ENCODE results near the gene PDK3.

Gene PDK3

DNA sequence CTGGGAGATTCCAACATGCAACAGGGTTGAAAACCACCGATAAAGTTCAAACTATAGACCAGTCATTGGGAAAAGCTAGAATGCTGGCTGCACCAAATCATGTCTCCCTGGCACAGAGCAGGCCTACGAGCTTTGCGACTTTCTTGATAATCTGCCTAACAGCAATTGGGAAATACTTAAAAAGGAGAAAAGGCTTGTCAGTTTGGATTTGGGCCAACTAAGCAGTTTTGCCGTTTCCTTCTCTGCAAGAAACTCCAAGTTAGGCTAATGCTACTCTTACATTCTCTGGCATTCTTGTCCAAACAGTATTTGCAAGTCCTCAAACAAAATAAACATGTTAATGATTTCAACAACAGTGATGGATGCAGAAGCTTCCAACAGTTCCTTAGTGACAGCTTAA, 87.9 kb downstream of the PDK3 start:
- Histone ChIP-seq H3K27me3 (replicated peaks; ENCODE audit: control insufficient read depth, insufficient read depth, low read length) (peaks cover 39% of the 10 kb centered on the region), H3K4me1 (ENCODE audit: control insufficient read depth, insufficient read depth, low read length) (no peaks in the 10 kb centered on the region), H3K9me3 (ENCODE audit: control insufficient read depth, low read length) (no peaks in the 10 kb centered on the region), H3K36me3 (ENCODE audit: control insufficient read depth, insufficient read depth, low read length, severe bottlenecking) (no peaks in the 10 kb centered on the region), H3K4me3 (ENCODE audit: low read length) (no peak overlapping the region), H3K9ac (ENCODE audit: low read length) (no peak overlapping the region)
- peak; percentile 48 for DNase-seq (ENCODE audit: low read depth)

DNA sequence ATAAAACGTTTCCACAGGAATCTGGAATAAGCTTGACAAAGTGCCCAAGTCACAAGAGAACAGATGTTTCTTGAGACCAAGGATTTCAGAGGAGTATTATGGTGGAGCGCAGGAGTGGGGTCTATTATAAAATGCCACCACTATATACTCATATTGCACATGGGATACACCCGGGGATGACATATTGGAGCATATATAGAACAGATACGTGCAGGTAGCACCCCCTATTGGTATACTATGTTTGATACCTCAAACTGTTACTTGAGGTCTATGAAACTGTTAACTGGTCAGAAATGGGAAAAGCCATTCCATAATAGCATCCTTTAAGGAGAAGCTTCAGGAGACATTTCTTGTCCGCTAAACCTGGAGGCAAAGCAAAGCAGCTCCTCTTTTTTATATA, 96.0 kb downstream of the PDK3 start:
- no peak for DNase-seq (ENCODE audit: low read depth)
- Histone ChIP-seq H3K4me3 (ENCODE audit: low read length) (no peak overlapping the region), H3K4me1 (ENCODE audit: control insufficient read depth, insufficient read depth, low read length) (peaks cover 4% of the 10 kb centered on the region), H3K36me3 (ENCODE audit: control insufficient read depth, insufficient read depth, low read length, severe bottlenecking) (no peaks in the 10 kb centered on the region), H3K9ac (ENCODE audit: low read length) (no peak overlapping the region), H3K9me3 (ENCODE audit: control insufficient read depth, low read length) (no peaks in the 10 kb centered on the region), H3K27me3 (replicated peaks; ENCODE audit: control insufficient read depth, insufficient read depth, low read length) (peaks cover 37% of the 10 kb centered on the region)

DNA sequence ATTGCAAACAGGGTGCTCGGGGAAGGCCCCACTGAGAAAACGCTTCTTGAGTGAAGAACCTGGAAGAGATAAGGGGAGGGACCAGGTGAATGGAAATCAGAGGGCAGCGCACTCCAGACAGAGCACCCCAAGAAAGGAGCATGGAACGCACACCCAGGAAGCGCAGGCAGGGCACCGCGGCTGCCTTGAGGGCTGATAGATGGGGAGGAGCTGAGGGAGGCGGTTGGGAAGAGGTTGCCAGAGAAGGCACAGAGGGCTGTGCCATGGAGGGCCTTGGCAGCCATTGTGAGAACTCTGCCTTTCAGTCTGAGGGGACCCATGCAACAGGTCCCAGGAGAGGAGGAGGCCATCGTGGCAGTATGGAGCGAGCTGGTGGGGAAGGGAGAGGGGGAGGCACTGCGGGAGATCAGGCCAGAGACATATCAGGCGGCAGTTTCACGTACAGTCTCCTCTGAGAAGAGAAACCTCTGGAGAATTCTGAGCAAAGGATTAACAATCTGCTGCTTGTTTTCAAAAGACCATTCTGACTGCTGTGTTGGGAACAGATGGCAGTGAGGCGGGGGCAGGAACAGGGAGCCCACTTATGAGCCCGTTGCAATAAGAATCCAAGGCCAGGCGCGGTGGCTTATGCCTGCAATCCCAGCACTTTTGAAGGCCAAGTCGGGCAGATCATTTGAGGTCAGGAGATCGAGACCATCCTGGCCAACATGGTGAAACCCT, 98.4 kb downstream of the PDK3 start:
- no peak for DNase-seq (ENCODE audit: low read depth)
- H3K9ac ChIP-seq (ENCODE audit: low read length): no peak overlapping the region
- H3K4me3 ChIP-seq (ENCODE audit: low read length): no peak overlapping the region
- H3K36me3 ChIP-seq (ENCODE audit: control insufficient read depth, insufficient read depth, low read length, severe bottlenecking): no peaks in the 10 kb centered on the region
- H3K9me3 ChIP-seq (ENCODE audit: control insufficient read depth, low read length): no peaks in the 10 kb centered on the region
- peaks cover 9% of the 10 kb centered on the region for H3K4me1 ChIP-seq (ENCODE audit: control insufficient read depth, insufficient read depth, low read length)
- peaks cover 19% of the 10 kb centered on the region for H3K27me3 ChIP-seq (replicated peaks; ENCODE audit: control insufficient read depth, insufficient read depth, low read length)

DNA sequence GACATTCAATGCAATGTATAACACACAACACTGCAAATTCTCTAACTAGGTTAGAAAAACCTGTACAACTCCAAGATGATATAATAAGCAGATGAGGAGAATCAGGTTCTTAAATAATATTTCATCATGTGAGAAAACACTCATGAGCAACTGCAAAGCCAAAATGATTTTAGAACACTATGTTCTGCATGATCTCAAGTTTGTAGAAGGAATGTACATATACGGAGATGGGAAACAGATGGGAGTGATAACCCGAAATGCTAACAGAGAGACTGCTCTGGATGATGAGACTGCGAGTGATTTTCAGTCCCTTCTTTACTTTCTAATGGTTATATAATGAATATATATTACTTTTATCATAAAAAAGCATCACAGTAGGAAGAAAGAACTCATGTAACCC, 101.2 kb downstream of the PDK3 start:
- Histone ChIP-seq H3K9ac (ENCODE audit: low read length) (no peak overlapping the region), H3K4me1 (ENCODE audit: control insufficient read depth, insufficient read depth, low read length) (peaks cover 9% of the 10 kb centered on the region), H3K9me3 (ENCODE audit: control insufficient read depth, low read length) (no peaks in the 10 kb centered on the region), H3K36me3 (ENCODE audit: control insufficient read depth, insufficient read depth, low read length, severe bottlenecking) (no peaks in the 10 kb centered on the region), H3K27me3 (replicated peaks; ENCODE audit: control insufficient read depth, insufficient read depth, low read length) (peaks cover 10% of the 10 kb centered on the region), H3K4me3 (ENCODE audit: low read length) (no peak overlapping the region)
- DNase-seq (ENCODE audit: low read depth): peak; percentile 56

DNA sequence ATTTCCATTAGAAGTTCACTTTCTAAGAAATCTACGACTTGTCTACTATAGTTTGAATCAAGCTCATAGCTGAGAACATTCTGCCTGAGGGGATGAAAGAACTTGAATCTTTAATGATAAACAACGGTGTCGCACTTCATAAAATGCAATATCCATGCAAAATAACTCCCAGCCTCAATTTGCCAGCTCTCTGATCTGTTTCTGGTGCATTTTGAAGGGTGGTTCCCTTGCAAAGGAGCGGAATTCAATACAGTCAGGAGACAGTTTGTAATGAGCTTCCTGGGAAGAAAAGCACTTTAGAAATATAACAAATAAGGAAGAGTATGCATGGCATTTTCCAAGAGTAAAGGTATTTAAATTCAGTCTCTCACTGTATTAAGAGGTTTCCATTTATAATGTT, 102.1 kb downstream of the PDK3 start:
- no peaks in the 10 kb centered on the region for H3K9me3 ChIP-seq (ENCODE audit: control insufficient read depth, low read length)
- H3K4me3 ChIP-seq (ENCODE audit: low read length): no peak overlapping the region
- no peaks in the 10 kb centered on the region for H3K36me3 ChIP-seq (ENCODE audit: control insufficient read depth, insufficient read depth, low read length, severe bottlenecking)
- peaks cover 9% of the 10 kb centered on the region for H3K4me1 ChIP-seq (ENCODE audit: control insufficient read depth, insufficient read depth, low read length)
- peak; percentile 22 for DNase-seq (ENCODE audit: low read depth)
- no peak overlapping the region for H3K9ac ChIP-seq (ENCODE audit: low read length)
- H3K27me3 ChIP-seq (replicated peaks; ENCODE audit: control insufficient read depth, insufficient read depth, low read length): peaks cover under 1% of the 10 kb centered on the region

DNA sequence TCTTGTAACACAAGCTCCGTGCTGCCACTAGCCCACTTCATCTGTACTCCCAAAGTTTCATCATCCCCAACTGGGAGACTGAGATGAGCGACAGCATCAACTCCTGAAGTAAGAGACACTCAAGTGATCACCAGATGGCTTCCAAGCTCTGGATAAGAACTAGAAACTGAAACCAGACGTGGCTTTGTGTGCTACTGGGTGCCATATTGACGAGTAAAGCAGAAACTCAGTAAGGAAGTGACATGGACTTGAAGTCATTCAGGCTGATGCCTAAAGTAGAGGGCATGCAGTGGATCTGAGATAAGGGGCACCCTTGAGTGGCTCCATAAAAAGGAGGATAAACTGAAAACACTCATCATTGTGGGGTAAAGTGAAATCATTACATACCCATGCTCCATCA, 109.7 kb downstream of the PDK3 start:
- DNase-seq (ENCODE audit: low read depth): no peak
- H3K4me3 ChIP-seq (ENCODE audit: low read length): no peak overlapping the region
- no peaks in the 10 kb centered on the region for H3K36me3 ChIP-seq (ENCODE audit: control insufficient read depth, insufficient read depth, low read length, severe bottlenecking)
- no peak overlapping the region for H3K9ac ChIP-seq (ENCODE audit: low read length)
- no peaks in the 10 kb centered on the region for H3K4me1 ChIP-seq (ENCODE audit: control insufficient read depth, insufficient read depth, low read length)
- peaks cover 16% of the 10 kb centered on the region for H3K27me3 ChIP-seq (replicated peaks; ENCODE audit: control insufficient read depth, insufficient read depth, low read length)
- H3K9me3 ChIP-seq (ENCODE audit: control insufficient read depth, low read length): no peaks in the 10 kb centered on the region

DNA sequence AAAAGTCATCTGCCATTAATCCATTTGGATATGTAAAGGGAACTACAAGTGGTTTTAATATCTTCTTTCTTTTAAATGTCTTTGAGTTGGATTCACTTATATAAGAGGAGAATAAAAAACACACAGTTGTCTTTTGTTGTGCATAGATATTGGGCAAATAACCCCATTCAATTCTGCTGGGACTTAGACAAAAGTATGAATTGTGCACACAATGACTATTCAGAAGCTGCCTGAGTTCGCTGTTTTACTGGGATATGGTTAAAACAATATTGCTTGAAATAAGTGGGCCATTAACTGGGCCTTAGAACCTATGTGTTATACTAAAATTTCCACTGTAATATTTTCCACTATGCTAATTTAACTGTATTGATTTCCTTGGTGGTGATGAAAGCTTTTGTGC, 110.4 kb downstream of the PDK3 start:
- H3K9ac ChIP-seq (ENCODE audit: low read length): no peak overlapping the region
- H3K9me3 ChIP-seq (ENCODE audit: control insufficient read depth, low read length): no peaks in the 10 kb centered on the region
- no peaks in the 10 kb centered on the region for H3K36me3 ChIP-seq (ENCODE audit: control insufficient read depth, insufficient read depth, low read length, severe bottlenecking)
- H3K4me3 ChIP-seq (ENCODE audit: low read length): no peak overlapping the region
- peaks cover 17% of the 10 kb centered on the region for H3K27me3 ChIP-seq (replicated peaks; ENCODE audit: control insufficient read depth, insufficient read depth, low read length)
- H3K4me1 ChIP-seq (ENCODE audit: control insufficient read depth, insufficient read depth, low read length): no peaks in the 10 kb centered on the region
- DNase-seq (ENCODE audit: low read depth): no peak

DNA sequence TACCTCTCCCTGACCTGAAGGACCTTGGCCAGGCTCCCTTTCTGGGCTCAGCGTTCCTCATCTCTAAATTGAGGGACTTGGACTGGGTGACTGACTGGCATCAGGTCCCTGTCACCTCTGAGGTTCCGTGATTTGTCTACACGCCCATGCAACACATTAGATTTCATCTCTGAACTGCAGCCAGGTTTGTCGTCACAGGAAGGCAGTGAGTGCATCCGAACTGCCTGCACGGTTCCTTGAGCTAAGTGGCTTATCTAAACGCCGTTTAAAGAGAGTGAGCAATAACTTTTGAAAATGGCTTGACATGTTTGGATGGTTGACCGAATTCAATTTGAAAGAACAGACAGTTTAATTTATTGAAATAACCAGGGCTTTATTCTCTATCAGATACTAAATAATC, 112.0 kb downstream of the PDK3 start:
- Histone ChIP-seq H3K4me3 (ENCODE audit: low read length) (no peak overlapping the region), H3K27me3 (replicated peaks; ENCODE audit: control insufficient read depth, insufficient read depth, low read length) (peaks cover 33% of the 10 kb centered on the region), H3K9me3 (ENCODE audit: control insufficient read depth, low read length) (no peaks in the 10 kb centered on the region), H3K9ac (ENCODE audit: low read length) (no peak overlapping the region), H3K4me1 (ENCODE audit: control insufficient read depth, insufficient read depth, low read length) (no peaks in the 10 kb centered on the region), H3K36me3 (ENCODE audit: control insufficient read depth, insufficient read depth, low read length, severe bottlenecking) (no peaks in the 10 kb centered on the region)
- no peak for DNase-seq (ENCODE audit: low read depth)

Data from adipocyte (in vitro differentiated cells).